IPS-15b (cell line): ENCODE results near the gene PLA2G5.

Experiments
- H3K27me3 ChIP-seq: one replicate; pipeline ENCODE4 v1.6.1; 2013; ENCODE audit warnings: low read length; ENCODE audit not compliant: control insufficient read depth, insufficient read depth
- H3K36me3 ChIP-seq: one replicate; pipeline ENCODE4 v1.6.1; 2013; ENCODE audit warnings: low read length; ENCODE audit not compliant: control insufficient read depth, insufficient read depth
- H3K4me1 ChIP-seq: one replicate; pipeline ENCODE4 v1.6.1; 2013; ENCODE audit warnings: mild to moderate bottlenecking, low read length; ENCODE audit not compliant: control insufficient read depth, insufficient read depth
- H3K4me3 ChIP-seq: one replicate; pipeline ENCODE4 v1.5.1; 2013; ENCODE audit warnings: low read depth, low read length
- H3K9ac ChIP-seq: one replicate; pipeline ENCODE4 v1.6.1; 2013; ENCODE audit warnings: low read depth, mild to moderate bottlenecking, low read length
- H3K9me3 ChIP-seq: one replicate; pipeline ENCODE4 v1.6.1; 2013; ENCODE audit warnings: mild to moderate bottlenecking, low read length; ENCODE audit not compliant: control insufficient read depth, insufficient read depth

Gene PLA2G5

GRCh38 chr1:20095564-20096434 lies 25.8 kb downstream of the PLA2G5 start:
- no peak overlapping the region for H3K4me3 ChIP-seq
- H3K9me3 ChIP-seq, result peaks cover 38% of the 10 kb centered on the region
- H3K4me1 ChIP-seq, result no peaks in the 10 kb centered on the region
- no peak overlapping the region for H3K9ac ChIP-seq
- H3K27me3 ChIP-seq, result no peaks in the 10 kb centered on the region
- H3K36me3 ChIP-seq, result no peaks in the 10 kb centered on the region

- Histone ChIP-seq H3K36me3 (no peaks in the 10 kb centered on the region), H3K9ac (no peak overlapping the region), H3K9me3 (peaks cover 38% of the 10 kb centered on the region), H3K27me3 (no peaks in the 10 kb centered on the region), H3K4me3 (no peak overlapping the region), H3K4me1 (no peaks in the 10 kb centered on the region)
Observed at GRCh38 chr1:20096840-20097447, 26.9 kb downstream of the PLA2G5 start.

GRCh38 chr1:20099533-20099932 lies 29.5 kb downstream of the PLA2G5 start:
- Histone ChIP-seq H3K27me3 (no peaks in the 10 kb centered on the region), H3K4me3 (no peak overlapping the region), H3K9ac (no peak overlapping the region), H3K4me1 (no peaks in the 10 kb centered on the region), H3K36me3 (no peaks in the 10 kb centered on the region), H3K9me3 (peaks cover 32% of the 10 kb centered on the region)

GRCh38 chr1:20100632-20101355 lies 30.8 kb downstream of the PLA2G5 start:
- Histone ChIP-seq H3K4me1 (no peaks in the 10 kb centered on the region), H3K9me3 (peaks cover 23% of the 10 kb centered on the region), H3K36me3 (no peaks in the 10 kb centered on the region), H3K4me3 (no peak overlapping the region), H3K9ac (no peak overlapping the region), H3K27me3 (no peaks in the 10 kb centered on the region)

- no peaks in the 10 kb centered on the region for H3K4me1 ChIP-seq
- no peaks in the 10 kb centered on the region for H3K27me3 ChIP-seq
- no peaks in the 10 kb centered on the region for H3K36me3 ChIP-seq
- H3K9me3 ChIP-seq, result peaks cover 3% of the 10 kb centered on the region
- no peak overlapping the region for H3K4me3 ChIP-seq
- no peak overlapping the region for H3K9ac ChIP-seq
Observed at GRCh38 chr1:20102875-20103274, 32.9 kb downstream of the PLA2G5 start.

- Histone ChIP-seq H3K4me3 (no peak overlapping the region), H3K36me3 (no peaks in the 10 kb centered on the region), H3K9ac (no peak overlapping the region), H3K4me1 (no peaks in the 10 kb centered on the region), H3K27me3 (no peaks in the 10 kb centered on the region), H3K9me3 (no peaks in the 10 kb centered on the region)
Observed at GRCh38 chr1:20105856-20106255, 35.9 kb downstream of the PLA2G5 start.

- Histone ChIP-seq H3K36me3 (no peaks in the 10 kb centered on the region), H3K9ac (no peak overlapping the region), H3K27me3 (no peaks in the 10 kb centered on the region), H3K4me1 (no peaks in the 10 kb centered on the region), H3K9me3 (no peaks in the 10 kb centered on the region), H3K4me3 (no peak overlapping the region)
Observed at GRCh38 chr1:20107351-20107750, 37.4 kb downstream of the PLA2G5 start.

GRCh38 chr1:20107796-20108195 lies 37.8 kb downstream of the PLA2G5 start:
- Histone ChIP-seq H3K4me1 (no peaks in the 10 kb centered on the region), H3K9ac (no peak overlapping the region), H3K36me3 (no peaks in the 10 kb centered on the region), H3K27me3 (no peaks in the 10 kb centered on the region), H3K4me3 (no peak overlapping the region), H3K9me3 (no peaks in the 10 kb centered on the region)

- H3K9ac ChIP-seq, result no peak overlapping the region
- no peaks in the 10 kb centered on the region for H3K36me3 ChIP-seq
- H3K4me1 ChIP-seq, result no peaks in the 10 kb centered on the region
- no peak overlapping the region for H3K4me3 ChIP-seq
- no peaks in the 10 kb centered on the region for H3K9me3 ChIP-seq
- no peaks in the 10 kb centered on the region for H3K27me3 ChIP-seq
Observed at GRCh38 chr1:20108366-20109123, 38.6 kb downstream of the PLA2G5 start.

GRCh38 chr1:20109223-20109856 lies 39.3 kb downstream of the PLA2G5 start:
- Histone ChIP-seq H3K4me1 (no peaks in the 10 kb centered on the region), H3K9me3 (no peaks in the 10 kb centered on the region), H3K9ac (no peak overlapping the region), H3K4me3 (no peak overlapping the region), H3K36me3 (no peaks in the 10 kb centered on the region), H3K27me3 (no peaks in the 10 kb centered on the region)

GRCh38 chr1:20110679-20111078 lies 40.7 kb downstream of the PLA2G5 start:
- no peaks in the 10 kb centered on the region for H3K4me1 ChIP-seq
- H3K4me3 ChIP-seq, result no peak overlapping the region
- no peaks in the 10 kb centered on the region for H3K9me3 ChIP-seq
- H3K9ac ChIP-seq, result no peak overlapping the region
- H3K36me3 ChIP-seq, result no peaks in the 10 kb centered on the region
- no peaks in the 10 kb centered on the region for H3K27me3 ChIP-seq
